Loucy (cell line): ENCODE data around the gene MDN1.
"Not testable (repeated sequence)": the region's sequence is repeated elsewhere in the genome, so short reads cannot be mapped to it uniquely, and the experiment has no call there.

Source experiments
- H2AFZ ChIP-seq: fragments of 200-600 bp; sonication (generic); 2 replicates; pipeline ENCODE4 v1.6.0; 2016; ENCODE audit warnings: antibody characterized with exemption, mild to moderate bottlenecking, low read length, moderate library complexity
- H3F3A ChIP-seq: fragments of 200-600 bp; 2 replicates; pipeline ENCODE4 v1.6.0; 2016; ENCODE audit warnings: antibody characterized with exemption, low read depth, mild to moderate bottlenecking
- H3K27me3 ChIP-seq: fragments of 200-600 bp; sonication (generic); 2 replicates; pipeline ENCODE4 v1.6.1; 2014; ENCODE audit warnings: low read length, mild to moderate bottlenecking; ENCODE audit not compliant: insufficient read depth, poor library complexity, severe bottlenecking
- H3K36me3 ChIP-seq: fragments of 200-600 bp; sonication (generic); 2 replicates; pipeline ENCODE4 v1.6.1; 2016; ENCODE audit warnings: low read length; ENCODE audit not compliant: insufficient read depth
- H3K4me1 ChIP-seq: fragments of 200-600 bp; sonication (generic); 2 replicates; pipeline ENCODE4 v1.5.1; 2014; ENCODE audit warnings: low read length, mild to moderate bottlenecking; ENCODE audit not compliant: insufficient read depth, poor library complexity, severe bottlenecking
- H3K4me2 ChIP-seq: fragments of 200-600 bp; sonication (generic); 2 replicates; pipeline ENCODE4 v1.6.0; 2014; ENCODE audit warnings: antibody characterized with exemption, low read length, low read depth, mild to moderate bottlenecking; ENCODE audit not compliant: poor library complexity, severe bottlenecking
- H3K4me3 ChIP-seq: fragments of 200-600 bp; sonication (generic); 2 replicates; pipeline ENCODE4 v1.5.1; 2014; ENCODE audit warnings: low read length, mild to moderate bottlenecking, mixed read lengths; ENCODE audit not compliant: poor library complexity, severe bottlenecking
- H3K79me2 ChIP-seq: fragments of 200-600 bp; sonication (generic); 2 replicates; pipeline ENCODE4 v1.6.1; 2014; ENCODE audit warnings: low read length; ENCODE audit not compliant: insufficient read depth
- H3K9ac ChIP-seq: fragments of 200-600 bp; sonication (generic); 2 replicates; pipeline ENCODE4 v1.6.0; 2014; ENCODE audit warnings: mild to moderate bottlenecking, low read depth, low read length, moderate library complexity; ENCODE audit not compliant: poor library complexity, severe bottlenecking
- H3K9me2 ChIP-seq: fragments of 200-600 bp; sonication (generic); replicated peaks from 2 replicates; pipeline ENCODE4 v1.6.1; 2016; ENCODE audit warnings: low read depth, low read length, mixed read lengths
- H3K9me3 ChIP-seq: fragments of 200-600 bp; sonication (generic); 2 replicates; pipeline ENCODE4 v1.6.1; 2014; ENCODE audit warnings: mild to moderate bottlenecking, antibody characterized with exemption, low read length, low read depth; ENCODE audit not compliant: insufficient read depth
- H4K20me1 ChIP-seq: fragments of 200-600 bp; sonication (generic); 2 replicates; pipeline ENCODE4 v1.6.0; 2014; ENCODE audit warnings: antibody characterized with exemption, low read length, mild to moderate bottlenecking; ENCODE audit not compliant: insufficient read depth, poor library complexity, severe bottlenecking
- CTCF ChIP-seq: fragments of 200-600 bp; sonication (generic); conservative IDR thresholded peaks from 2 replicates; pipeline ENCODE4 v1.5.1; 2014; ENCODE audit warnings: mild to moderate bottlenecking, antibody characterized with exemption, low read length
- EZH2phosphoT487 ChIP-seq: fragments of 200-600 bp; IDR thresholded peaks from 2 replicates; pipeline ENCODE4 v1.6.1; 2018; ENCODE audit warnings: antibody characterized with exemption, mild to moderate bottlenecking, moderate library complexity, borderline replicate concordance

Gene MDN1

DNA sequence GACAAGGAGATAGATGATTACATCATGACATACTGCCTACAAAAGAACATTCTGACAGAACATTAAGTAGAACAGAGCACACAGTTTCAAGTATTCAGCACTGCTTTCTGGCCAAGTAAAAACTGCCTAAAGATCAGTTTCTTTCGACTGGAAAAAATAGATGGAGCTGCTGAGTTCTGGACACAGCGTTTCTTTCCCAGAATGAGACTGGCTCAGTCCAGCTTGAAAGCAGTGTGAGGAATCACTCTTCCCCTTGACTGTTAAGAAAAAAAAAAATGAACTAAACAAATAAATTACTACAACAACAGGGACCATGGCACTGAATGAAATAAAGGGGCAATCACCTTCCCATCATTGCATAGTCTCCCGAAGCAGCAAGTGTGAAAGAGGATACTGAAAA lies 176.6 kb downstream of the MDN1 start:
- Histone ChIP-seq H2AFZ (no peak overlapping the region), H4K20me1 (no peaks in the 10 kb centered on the region), H3K4me1 (peaks cover 8% of the 10 kb centered on the region), H3K4me2 (no peak overlapping the region), H3K9me3 (no peaks in the 10 kb centered on the region), H3K9me2 (no peaks in the 10 kb centered on the region), H3K4me3 (no peak overlapping the region), H3K79me2 (peaks cover 3% of the 10 kb centered on the region), H3K9ac (no peak overlapping the region), H3F3A (no peaks in the 10 kb centered on the region), H3K27me3 (no peaks in the 10 kb centered on the region), H3K36me3 (peaks cover 45% of the 10 kb centered on the region; the same call in 1 of the 2 replicates)
- no peak for TF ChIP-seq CTCF
- no peak for TF ChIP-seq EZH2phosphoT487

DNA sequence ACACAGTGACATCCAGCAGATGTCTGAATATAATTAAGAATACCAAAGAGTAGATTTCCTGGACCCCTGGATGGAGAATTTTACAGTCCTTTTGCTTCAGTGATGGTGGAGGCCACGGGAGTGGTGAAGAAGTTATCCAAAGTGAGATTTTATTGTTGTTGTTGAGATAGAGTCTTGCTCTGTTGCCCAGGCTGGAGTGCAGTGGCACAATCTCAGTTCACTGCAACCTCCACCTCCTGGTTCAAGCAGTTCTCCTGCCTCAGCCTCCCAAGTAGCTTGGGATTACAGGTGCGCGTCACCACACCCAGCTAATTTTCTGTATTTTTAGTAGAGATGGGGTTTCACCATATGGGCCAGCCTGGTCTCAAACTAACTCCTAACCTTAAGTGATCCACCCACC lies 178.0 kb downstream of the MDN1 start:
- Histone ChIP-seq H3K4me1 (peaks cover 20% of the 10 kb centered on the region), H3K79me2 (peaks cover 15% of the 10 kb centered on the region), H3K36me3 (peaks cover 33% of the 10 kb centered on the region; the same call in 1 of the 2 replicates)
- not testable (repeated sequence) for H3K9me2 ChIP-seq, H3K9ac ChIP-seq, H3K27me3 ChIP-seq, H2AFZ ChIP-seq, H3F3A ChIP-seq, H3K9me3 ChIP-seq, H3K4me2 ChIP-seq, H3K4me3 ChIP-seq, H4K20me1 ChIP-seq

GRCh38 chr6:89640804-89641203 lies 178.8 kb downstream of the MDN1 start:
- H3K4me1 ChIP-seq: peaks cover 20% of the 10 kb centered on the region
- H3K36me3 ChIP-seq: peaks cover 27% of the 10 kb centered on the region; the same call in 1 of the 2 replicates
- no peaks in the 10 kb centered on the region for H3F3A ChIP-seq
- no peak overlapping the region for H3K4me3 ChIP-seq
- H4K20me1 ChIP-seq: no peaks in the 10 kb centered on the region
- TF ChIP-seq EZH2phosphoT487 (no peak), CTCF (no peak)
- no peak overlapping the region for H2AFZ ChIP-seq
- no peak overlapping the region for H3K4me2 ChIP-seq
- H3K79me2 ChIP-seq: peaks cover 15% of the 10 kb centered on the region
- no peaks in the 10 kb centered on the region for H3K9me2 ChIP-seq
- no peak overlapping the region for H3K9ac ChIP-seq
- H3K27me3 ChIP-seq: no peaks in the 10 kb centered on the region
- no peaks in the 10 kb centered on the region for H3K9me3 ChIP-seq
